Fibroblast of gingiva (primary cell): Measurements from ENCODE around the gene ANKRD11.
"Not testable (repeated sequence)": the region's sequence is repeated elsewhere in the genome, so short reads cannot be mapped to it uniquely, and the experiment has no call there.

Experiments
- DNase-seq: peaks from one replicate; pipeline ENCODE4 v3.0.0-alpha.2; 2011; ENCODE audit warnings: low read depth

ANKRD11 gene

GRCh38 chr16:89328412-89329400 is 161.7 kb downstream of the ANKRD11 start:
- not testable (repeated sequence) for DNase-seq

- no peak for DNase-seq
Measured at GRCh38 chr16:89326721-89327120, 163.6 kb downstream of the ANKRD11 start.

GRCh38 chr16:89325861-89326471 is 164.4 kb downstream of the ANKRD11 start:
- peak; percentile 88 for DNase-seq

- peak; percentile 38 for DNase-seq
Measured at GRCh38 chr16:89324056-89325010, 166.0 kb downstream of the ANKRD11 start.

GRCh38 chr16:89323120-89323960 is 167.0 kb downstream of the ANKRD11 start:
- no peak for DNase-seq

GRCh38 chr16:89322321-89323119 is 167.8 kb downstream of the ANKRD11 start:
- DNase-seq = peak; percentile 96

GRCh38 chr16:89320782-89321501 is 169.4 kb downstream of the ANKRD11 start:
- no peak for DNase-seq

- peak; percentile 68 for DNase-seq
Measured at GRCh38 chr16:89319886-89320781, 170.2 kb downstream of the ANKRD11 start.

- DNase-seq = no peak
Measured at GRCh38 chr16:89319631-89319885, 170.8 kb downstream of the ANKRD11 start.

- DNase-seq = no peak
Measured at GRCh38 chr16:89318871-89319630, 171.3 kb downstream of the ANKRD11 start.

- DNase-seq = no peak
Measured at GRCh38 chr16:89318430-89318758, 172.0 kb downstream of the ANKRD11 start.

- DNase-seq = no peak
Measured at GRCh38 chr16:89317729-89318429, 172.5 kb downstream of the ANKRD11 start.

- DNase-seq = no peak
Measured at GRCh38 chr16:89317101-89317671, 173.2 kb downstream of the ANKRD11 start.

- DNase-seq = no peak
Measured at GRCh38 chr16:89316701-89317100, 173.7 kb downstream of the ANKRD11 start.

- DNase-seq = peak; percentile 32
Measured at GRCh38 chr16:89315791-89316581, 174.4 kb downstream of the ANKRD11 start.

GRCh38 chr16:89315271-89315670 is 175.1 kb downstream of the ANKRD11 start:
- DNase-seq = no peak
